HG02678 (cell line): Measurements from ENCODE around the gene LUM.
A peak's percentile ranks its signal among the peaks of the same experiment; 100 is the strongest.
"Not testable (repeated sequence)": the region's sequence is repeated elsewhere in the genome, so short reads cannot be mapped to it uniquely, and the experiment has no call there.

Experiments
- ATAC-seq: cut with Tn5 transposase; IDR thresholded peaks from one replicate; pipeline ENCODE4 v1.9.1; 2021; ENCODE audit warnings: mild to moderate bottlenecking, moderate library complexity; ENCODE audit not compliant: unreplicated experiment

Gene LUM

GRCh38 chr12:91109581-91110310 is 1.5 kb downstream of the LUM start:
- ATAC-seq: no peak

DNA sequence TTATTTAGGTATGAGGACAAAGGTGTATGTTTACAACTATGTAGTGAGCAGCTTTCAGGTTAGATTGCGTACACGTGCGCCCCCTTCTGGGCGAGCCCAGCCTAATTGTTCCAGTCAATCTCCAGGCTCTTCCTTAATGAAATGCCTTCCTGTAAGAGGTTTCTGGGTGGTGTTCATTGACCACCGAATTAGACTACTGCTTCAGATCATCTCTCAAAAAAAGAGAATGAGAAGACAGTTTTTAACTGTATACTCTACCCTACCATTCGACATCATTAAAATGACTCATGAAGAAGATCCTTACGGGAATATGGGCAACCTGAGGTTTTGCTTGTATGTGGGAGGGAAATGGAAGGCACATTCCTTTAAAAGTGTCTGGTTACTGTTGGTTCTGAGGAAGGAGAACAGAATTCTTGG is 2.1 kb downstream of the LUM start:
- peak; percentile 84 for ATAC-seq

DNA sequence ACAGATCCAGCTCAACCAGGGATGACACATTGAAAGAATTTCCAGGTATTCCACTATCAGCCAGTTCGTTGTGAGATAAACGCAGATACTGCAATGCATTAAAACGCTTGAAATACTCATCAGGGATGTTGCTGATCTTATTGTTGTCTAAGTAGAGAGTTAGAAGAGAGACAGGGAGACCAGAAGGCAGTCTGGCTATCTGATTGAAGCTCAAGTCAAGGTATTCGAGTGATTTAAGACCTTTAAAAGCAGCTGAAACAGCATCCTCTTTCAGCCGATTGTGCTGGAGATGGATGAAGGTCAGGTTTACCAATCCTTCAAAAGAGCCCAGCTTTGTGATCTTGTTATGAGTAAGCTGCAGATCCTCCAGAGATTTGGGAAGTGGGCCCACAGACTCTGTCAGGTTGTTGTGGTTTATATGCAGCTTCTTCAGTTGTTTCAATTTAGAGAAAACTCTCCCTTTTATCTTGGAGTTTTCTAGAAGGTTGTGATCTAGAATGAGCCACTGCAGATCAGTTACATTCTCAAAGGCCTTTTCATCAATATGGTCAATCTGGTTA is 3.0 kb downstream of the LUM start:
- ATAC-seq: no peak

DNA sequence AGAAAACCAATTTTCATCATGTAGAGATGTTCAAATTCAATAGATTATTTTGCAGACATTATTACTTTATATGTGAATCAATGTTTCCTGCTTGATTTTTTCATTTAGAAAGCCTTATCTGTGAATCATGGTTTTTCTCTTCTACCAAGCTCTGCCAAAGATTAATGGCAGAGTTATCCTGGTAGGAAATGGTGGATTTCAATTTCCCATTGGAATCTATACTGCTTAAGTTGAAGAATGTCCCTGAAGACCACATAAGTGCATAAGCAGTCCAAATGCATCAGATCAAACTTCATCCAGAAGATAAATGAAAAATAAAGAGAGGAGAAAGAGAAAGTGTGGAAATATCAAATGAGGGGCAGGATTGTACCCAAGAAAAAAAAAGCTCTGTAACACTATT is 5.0 kb downstream of the LUM start:
- ATAC-seq: no peak

- ATAC-seq: no peak
Measured at GRCh38 chr12:91105807-91106206, 5.5 kb downstream of the LUM start.

DNA sequence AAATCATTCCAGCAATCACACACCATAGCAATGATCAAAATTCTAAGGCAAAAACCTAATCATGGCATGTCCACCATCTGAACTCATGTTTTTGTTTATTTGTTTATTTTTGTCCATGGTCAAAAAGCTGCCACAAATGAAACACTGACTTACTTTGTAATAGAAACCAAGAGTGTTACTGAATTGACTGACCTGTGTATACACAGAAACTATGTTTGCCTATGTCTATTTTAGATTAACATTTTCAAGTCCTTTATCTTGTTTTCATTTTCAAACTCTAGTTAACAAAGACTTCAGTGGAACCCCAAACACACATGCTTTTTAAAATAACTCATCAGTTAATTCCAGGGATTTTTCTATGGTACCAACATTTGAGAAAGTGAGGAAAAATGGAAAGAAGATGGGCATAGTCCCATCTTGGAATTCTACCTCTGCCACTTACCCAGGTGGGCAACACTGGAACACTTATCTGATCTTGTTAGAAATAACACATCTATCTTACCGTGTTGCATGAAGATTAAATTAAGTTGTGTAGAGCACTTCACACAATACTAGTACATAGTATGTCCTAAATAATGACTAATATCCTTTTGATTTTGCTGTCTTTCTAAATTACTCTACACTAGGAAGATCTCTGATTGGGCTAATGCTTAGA is 6.4 kb downstream of the LUM start:
- peak; percentile 65 for ATAC-seq

- ATAC-seq: no peak
Measured at GRCh38 chr12:91103624-91104023, 7.7 kb downstream of the LUM start.

DNA sequence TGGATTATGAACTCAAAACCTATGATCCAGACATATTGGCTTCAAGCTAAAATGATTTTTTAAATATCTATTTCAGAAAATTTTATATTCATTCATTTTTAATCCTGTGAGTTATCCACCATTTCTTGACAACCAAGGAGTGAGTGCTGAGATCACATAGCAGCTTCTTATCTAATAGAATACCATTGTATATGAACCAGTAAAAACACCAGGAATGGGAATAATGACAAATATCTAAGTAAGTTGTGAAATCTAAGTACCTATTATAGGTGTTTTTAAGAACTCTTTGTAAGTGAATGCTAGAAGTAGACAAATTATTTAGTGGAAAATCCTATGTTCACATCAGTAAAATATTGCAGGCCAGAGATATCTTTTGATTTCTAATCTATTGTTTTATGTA is 8.2 kb downstream of the LUM start:
- no peak for ATAC-seq

DNA sequence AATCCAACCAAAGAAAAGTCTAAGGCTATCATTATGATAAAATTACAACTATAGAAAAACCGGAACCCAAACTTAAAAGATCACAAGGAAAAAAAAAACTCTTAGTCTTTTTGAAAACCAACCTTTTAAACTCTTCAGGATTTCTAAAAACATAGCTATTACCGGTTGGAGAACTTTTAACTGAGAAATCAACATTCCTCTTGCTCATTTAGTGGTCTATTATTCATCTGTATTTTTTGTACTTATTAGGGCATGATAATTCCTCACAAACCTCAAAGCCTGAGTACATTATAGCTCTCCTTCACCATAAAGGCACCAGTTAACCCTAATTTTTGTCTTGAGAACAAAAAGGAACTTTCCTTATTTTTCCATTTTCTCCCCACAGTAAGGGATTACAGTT is 10.4 kb downstream of the LUM start:
- ATAC-seq: no peak

DNA sequence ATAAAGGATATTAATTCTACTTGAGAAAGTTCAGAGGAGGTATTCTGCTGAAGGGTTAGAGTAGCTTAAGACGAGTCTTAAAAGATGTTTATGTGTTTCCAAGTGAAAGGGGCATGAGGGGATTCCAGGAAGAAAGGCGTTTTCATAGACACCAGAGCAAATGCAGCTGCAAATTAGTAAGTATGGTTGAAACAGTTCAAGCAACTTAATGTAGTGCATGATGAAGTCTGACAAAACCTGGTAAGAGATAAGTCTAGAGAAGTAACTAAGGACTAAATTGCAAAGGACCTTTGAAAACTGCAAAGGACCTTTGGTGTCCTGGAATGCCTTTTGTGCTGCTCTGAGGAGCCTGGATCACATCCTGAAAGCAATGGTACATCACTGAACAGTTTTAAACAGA is 11.5 kb downstream of the LUM start:
- no peak for ATAC-seq

DNA sequence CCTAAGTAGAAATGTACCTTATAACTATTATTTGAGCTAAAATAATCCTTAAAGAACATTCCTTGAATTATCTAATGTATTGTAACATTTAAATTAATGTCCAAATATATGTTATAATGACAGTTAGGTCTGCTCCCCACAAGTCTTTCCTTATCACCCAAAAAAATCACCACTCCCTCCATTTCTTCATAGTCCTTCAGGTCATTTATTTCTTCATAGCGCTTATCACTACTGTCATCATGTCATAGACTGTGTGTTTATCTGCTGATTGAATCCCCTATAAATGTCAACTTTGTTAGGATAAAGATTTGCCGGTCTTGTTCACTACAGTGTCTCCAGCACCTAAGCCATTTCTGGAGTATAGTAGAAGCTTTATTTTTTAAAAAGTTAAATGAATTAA is 12.0 kb downstream of the LUM start:
- ATAC-seq: no peak

DNA sequence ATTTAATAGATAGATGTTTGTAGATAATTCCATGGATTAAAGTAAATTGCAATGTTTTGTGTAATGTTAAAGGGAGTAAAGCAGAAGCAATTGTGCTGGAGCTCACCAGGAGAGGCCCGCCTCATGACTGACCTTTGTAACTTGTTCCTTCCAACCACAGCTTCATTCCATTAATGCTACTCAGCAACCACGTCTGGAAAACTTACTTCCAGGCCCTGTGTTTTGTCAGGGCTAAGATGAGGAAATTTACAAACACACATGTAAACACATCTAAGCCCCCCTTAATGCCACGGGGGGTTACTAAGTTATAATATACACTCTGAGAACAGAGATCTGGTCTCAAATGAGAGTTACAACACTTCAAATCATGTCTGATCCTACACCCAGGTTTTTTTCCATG is 12.4 kb downstream of the LUM start:
- no peak for ATAC-seq

DNA sequence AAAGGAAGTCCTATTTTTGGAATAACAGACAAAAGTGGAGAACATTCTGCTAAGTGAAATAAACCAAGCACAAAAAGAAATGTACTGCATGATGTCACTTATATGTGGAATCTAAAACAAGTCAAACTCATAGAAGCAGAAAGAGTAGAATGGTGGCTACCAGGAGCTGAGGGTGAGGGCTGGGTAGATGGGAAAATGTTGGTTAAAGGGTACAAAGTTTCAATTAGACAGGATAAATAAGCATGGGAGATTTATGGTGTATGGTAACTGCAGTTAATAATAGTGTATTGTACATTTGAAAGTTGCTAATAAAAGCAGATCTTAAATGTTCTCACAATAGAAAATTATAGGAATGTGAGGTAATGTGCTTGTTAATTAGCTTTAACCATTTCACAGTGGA is 12.8 kb downstream of the LUM start:
- ATAC-seq: no peak

- no peak for ATAC-seq
Measured at GRCh38 chr12:91094957-91095356, 16.3 kb downstream of the LUM start.

GRCh38 chr12:91094032-91094662 is 17.1 kb downstream of the LUM start:
- ATAC-seq: no peak

- no peak for ATAC-seq
Measured at GRCh38 chr12:91093341-91093740, 18.0 kb downstream of the LUM start.

DNA sequence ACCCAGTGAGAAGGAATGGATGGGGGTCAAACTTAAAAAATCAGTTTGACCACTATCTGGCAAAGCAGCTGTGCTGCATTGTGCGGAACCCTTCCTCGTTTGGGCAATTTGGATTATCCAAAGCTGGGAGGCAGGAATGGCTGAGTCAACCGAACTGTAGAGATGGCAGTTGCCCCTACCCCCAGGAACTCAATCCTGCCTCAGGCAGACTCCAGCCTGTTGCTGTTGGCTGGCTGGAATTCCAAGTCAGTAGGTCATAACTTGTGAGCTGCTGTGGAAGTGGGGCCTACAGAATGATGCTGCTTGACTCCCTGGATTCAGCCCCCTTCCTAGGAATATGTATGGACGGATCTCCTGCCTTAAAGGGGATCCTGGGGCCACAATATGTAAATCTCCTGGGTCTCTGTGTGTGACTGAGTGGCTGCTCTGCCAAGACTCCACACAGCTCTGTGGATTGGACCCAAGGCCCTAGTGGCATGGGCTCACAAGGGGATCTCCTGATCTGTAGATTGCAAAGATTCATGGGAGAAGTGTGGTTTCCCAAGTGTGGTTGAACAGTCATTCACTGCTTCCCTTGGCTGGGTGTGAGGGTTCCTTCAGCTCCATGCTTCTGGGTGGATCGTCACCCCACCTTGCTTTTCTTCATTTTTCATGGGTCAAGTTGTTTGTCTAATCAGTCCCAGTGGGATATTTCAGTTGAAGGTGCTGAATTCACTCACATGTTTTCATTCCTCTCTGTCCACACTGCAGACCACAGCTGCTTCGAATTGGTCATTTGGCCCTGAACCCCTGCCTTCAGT is 19.2 kb downstream of the LUM start:
- no peak for ATAC-seq

GRCh38 chr12:91089953-91090352 is 21.3 kb downstream of the LUM start:
- ATAC-seq: not testable (repeated sequence)

DNA sequence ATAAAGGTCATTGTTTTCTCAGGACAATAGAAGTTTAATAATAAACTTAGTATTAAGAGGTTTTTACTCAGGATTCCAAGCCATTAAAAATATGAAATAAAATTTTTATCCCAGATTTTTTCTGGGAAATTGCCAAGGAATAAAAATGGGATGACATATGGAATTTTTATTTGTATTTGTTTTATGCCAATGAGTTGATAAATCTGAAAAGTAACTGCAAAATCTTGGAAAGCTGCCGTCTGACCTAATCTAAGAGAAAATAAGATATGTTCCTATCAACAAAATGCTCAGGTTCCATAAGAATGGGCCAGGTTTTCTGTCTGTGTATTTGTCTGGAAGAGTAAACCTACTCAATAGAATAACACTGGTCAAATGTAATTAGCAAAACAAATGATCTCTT is 31.3 kb downstream of the LUM start:
- ATAC-seq: no peak

- ATAC-seq: no peak
Measured at GRCh38 chr12:91078501-91078900, 32.8 kb downstream of the LUM start.
